ENCODE data around the gene PIP5KL1.

DNA sequence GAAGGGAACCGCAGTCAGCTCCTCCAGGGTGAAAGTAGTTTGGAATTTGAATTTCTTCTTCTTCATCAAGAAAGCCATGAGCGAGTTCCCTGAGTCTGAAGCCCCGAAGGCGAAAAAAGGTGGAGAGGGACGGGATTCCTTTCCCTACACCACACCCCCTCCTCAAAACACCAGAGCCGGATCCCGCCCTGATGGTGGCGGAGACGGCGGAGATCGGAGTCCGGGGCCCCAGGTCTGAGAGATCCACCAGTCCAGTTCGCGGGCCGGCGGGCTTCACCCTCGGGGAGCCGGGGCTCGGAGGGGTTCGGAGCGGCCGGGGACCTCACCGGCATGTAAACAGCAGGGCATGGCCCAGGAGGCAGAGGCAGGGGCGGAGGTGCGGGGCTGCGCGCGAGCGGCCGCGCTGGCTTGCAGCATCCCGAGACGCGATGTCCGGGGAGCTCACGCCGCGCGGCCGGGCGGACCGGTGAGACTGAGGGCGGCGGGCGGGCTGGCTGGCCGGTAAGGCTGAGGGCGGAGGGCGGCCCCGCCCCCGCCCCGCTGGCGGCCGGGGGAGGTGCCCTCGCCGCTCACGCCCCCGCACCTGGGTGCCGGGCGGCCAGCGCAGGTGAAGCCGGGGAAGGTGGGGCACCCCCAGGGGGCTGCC lies 49.6 kb upstream of the PIP5KL1 start:
- TF ChIP-seq, protein P1, sequence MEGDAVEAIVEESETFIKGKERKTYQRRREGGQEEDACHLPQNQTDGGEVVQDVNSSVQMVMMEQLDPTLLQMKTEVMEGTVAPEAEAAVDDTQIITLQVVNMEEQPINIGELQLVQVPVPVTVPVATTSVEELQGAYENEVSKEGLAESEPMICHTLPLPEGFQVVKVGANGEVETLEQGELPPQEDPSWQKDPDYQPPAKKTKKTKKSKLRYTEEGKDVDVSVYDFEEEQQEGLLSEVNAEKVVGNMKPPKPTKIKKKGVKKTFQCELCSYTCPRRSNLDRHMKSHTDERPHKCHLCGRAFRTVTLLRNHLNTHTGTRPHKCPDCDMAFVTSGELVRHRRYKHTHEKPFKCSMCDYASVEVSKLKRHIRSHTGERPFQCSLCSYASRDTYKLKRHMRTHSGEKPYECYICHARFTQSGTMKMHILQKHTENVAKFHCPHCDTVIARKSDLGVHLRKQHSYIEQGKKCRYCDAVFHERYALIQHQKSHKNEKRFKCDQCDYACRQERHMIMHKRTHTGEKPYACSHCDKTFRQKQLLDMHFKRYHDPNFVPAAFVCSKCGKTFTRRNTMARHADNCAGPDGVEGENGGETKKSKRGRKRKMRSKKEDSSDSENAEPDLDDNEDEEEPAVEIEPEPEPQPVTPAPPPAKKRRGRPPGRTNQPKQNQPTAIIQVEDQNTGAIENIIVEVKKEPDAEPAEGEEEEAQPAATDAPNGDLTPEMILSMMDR (conservative IDR thresholded peaks at IDR 0.05; ENCODE audit: low read length): no peak
- no peak for TF ChIP-seq EZH2phosphoT487 (IDR thresholded peaks at IDR 0.05; ENCODE audit: borderline replicate concordance)
